SHP77 (cell line): Measurements from ENCODE around the gene COL16A1.

Source experiments
- DNase-seq, 2 experiments: peaks; one replicate each; lab custom pipeline; 2025; lab: John Stamatoyannopoulos, UW

COL16A1 gene

DNA sequence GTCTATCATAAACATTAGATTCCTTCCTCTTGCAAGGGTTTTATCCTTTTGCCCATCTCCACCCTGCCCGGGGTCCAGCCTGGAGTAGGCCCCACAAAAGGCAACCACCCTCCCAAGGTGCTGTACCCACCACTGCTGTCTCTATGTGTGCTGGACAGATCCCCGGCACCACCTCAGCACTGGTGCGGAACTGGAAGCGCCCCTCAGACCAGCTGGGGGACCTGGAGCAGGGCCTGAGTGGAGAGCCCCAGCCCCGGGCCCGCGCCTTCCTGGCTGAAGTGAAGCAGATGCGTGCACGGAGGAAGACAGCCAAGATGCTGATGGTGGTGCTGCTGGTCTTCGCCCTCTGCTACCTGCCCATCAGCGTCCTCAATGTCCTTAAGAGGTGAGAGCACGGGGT lies 80.5 kb downstream of the COL16A1 start:
- no peak for DNase-seq

- no peak for DNase-seq
Measured at GRCh38 chr1:31621847-31622730, 81.7 kb downstream of the COL16A1 start.

GRCh38 chr1:31621498-31621820 lies 82.4 kb downstream of the COL16A1 start:
- no peak for DNase-seq

GRCh38 chr1:31620631-31621497 lies 83.0 kb downstream of the COL16A1 start:
- DNase-seq: no peak

GRCh38 chr1:31618916-31619846 lies 84.6 kb downstream of the COL16A1 start:
- no peak for DNase-seq

DNA sequence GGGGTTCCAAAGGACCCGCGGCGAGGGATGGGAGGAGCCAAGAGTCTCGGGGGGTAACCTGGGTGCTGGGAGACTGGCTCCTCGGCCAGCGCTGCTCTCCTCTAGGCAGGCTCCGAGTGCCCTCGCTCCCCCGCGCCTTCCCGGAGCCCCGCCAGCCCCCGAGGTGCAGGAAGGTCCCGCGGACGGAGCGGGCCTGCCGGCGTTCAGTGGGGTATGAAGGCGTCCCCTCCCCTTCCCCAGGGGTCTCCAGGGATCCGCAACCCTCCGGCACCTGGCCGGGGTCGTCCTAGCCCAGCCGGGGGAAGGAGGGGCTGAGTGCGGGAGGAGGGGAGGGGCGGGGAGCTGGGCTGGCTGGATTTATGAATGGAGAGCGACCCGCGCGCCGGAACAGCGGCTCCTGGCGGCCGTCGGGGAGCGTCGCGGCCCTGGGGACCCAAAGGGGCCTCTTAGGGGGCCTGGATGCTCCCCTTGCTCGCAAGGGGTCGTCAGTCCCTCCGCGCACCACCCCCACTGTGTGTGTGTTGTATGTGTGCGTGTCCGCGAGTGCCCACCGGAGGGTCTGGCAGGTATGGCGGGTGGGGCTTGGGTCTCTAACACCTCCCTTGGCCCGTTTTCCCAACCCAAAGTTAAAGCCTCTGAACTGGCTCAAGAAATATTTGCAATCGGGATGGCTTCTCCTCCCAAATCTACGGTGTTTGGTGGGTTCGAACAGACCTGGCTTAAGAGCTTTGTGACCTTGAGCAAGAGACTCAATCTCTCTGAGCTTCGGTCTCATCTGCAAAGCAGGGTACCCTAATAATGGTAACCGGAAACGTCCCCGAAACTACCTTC lies 85.7 kb downstream of the COL16A1 start:
- DNase-seq: peak; percentile 42 to 54

- no peak for DNase-seq
Measured at GRCh38 chr1:31617218-31617915, 86.5 kb downstream of the COL16A1 start, which contains the start of gene HCRTR1. TSS of gene HCRTR1 (plus strand) at chr1:31617689. CDS start at chr1:31619193, 1,504 bp downstream.

DNA sequence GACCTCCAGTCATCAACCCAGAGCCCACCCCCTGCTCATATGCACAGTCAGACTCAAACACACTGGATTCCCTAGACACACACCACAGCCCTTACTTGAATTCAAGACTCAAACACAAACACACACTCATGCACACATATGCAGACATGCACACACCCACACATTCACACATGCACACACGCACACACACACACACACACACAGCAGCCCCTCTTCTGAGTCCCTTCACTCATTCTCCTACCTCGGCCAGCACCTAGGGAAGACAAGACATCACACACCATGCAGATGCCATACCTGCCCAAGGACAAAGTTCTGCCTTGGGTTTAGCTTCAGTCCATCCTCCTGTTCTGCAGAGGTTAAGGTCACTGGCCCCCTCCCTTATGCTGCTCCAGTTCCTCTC lies 87.9 kb downstream of the COL16A1 start:
- no peak for DNase-seq

DNA sequence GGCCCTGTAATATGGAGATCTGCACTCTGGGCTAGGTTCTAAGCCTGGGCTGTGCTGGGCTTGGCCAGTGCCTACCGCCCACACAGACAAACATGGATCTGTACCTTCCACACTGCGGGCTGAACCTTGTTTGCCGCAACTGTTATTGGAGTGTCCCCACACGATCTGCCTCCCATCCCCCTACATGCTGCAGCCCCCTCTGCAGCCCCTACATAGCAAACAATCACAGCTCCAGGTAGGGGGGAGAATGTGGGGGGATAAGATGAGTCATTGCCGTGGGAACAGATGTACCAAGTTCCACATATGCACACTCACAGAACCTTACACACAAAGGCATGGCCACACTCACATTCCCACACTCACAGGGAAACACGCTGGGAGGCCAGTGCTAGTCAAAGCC lies 88.4 kb downstream of the COL16A1 start:
- DNase-seq: no peak

DNA sequence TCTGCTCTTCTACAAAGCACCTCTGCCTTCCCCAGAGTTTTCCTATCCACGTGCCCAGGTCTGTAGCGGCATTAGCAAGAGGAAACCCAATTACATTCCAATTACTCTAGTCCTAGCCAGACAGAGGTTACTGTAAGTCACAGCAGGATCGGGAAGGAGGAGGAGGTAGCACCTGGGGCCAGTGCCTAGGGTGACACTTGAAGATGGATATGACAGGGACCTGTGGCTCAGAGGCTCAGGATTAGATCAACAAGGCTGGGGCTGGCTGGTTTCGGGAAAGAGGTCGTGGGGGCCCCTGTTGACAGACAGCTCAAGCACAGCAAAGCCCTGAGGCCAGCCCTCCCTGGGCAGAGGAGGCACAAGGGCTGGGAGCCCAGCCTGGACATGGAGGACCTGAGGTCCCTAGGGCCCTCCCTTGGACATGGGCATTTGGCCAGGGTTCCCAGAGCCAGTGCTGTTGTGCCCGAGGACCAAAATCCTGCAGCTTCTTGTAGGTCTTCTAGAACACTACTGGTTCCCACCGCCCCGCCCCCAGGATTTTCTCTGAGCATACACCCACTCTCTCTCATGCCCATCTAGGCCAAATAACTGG lies 89.3 kb downstream of the COL16A1 start:
- no peak for DNase-seq

GRCh38 chr1:31609514-31610118 lies 94.2 kb downstream of the COL16A1 start:
- DNase-seq: no peak

GRCh38 chr1:31607360-31607759 lies 96.5 kb downstream of the COL16A1 start:
- DNase-seq: no peak

DNA sequence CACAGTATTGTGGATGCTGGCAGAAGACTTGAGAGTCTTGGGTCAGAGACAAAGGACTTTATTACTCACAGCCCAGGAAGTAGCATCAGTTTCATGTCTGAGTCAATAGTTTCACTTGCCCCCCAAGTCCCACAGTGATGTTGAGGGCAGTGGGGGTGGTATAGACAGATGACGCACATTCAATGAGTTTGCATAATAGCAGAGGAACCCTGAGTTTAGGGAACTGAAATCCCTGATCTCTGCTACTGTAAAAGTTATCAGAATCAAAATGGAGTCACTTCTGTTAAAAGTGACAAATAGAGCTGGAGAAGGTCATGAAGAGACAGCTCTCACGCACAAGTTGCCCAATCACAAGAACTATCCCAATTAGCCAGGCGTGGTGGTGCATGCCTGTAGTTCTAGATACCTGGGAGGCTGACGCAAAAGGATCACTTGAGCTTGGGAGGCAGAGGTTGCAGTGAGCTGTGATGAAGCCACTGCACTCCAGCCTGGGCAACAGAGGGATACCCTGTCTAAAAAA lies 97.8 kb downstream of the COL16A1 start:
- no peak for DNase-seq
